Fibroblast of peridontal ligament (primary cell): Measurements from ENCODE around the gene ITGA7.
A peak's percentile ranks its signal among the peaks of the same experiment; 100 is the strongest.

Experiments used
- DNase-seq: peaks from one replicate; pipeline ENCODE4 v3.0.0-alpha.2; 2010; ENCODE audit errors: extremely low read depth

The ITGA7 gene

DNA sequence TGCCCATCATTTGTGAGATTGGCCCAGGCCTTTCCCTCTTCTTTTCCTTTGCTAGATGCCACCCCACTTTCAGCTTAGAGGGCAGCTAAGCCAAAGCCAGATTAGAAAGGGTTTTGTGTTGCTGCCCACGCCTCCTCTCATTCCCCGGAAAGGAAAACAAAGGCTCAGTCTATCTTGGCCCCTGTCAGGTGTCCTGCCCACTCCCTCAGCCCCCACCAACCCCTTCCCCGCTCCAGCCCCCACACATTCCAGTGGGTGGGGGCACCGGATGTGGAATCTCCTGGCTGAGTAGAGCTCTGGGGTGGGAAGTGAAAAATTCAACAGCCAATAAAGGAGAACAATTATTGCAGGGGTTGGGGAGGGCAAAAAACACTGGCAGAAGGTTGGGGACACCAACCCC, 10.3 kb upstream of the ITGA7 start:
- no peak for DNase-seq

DNA sequence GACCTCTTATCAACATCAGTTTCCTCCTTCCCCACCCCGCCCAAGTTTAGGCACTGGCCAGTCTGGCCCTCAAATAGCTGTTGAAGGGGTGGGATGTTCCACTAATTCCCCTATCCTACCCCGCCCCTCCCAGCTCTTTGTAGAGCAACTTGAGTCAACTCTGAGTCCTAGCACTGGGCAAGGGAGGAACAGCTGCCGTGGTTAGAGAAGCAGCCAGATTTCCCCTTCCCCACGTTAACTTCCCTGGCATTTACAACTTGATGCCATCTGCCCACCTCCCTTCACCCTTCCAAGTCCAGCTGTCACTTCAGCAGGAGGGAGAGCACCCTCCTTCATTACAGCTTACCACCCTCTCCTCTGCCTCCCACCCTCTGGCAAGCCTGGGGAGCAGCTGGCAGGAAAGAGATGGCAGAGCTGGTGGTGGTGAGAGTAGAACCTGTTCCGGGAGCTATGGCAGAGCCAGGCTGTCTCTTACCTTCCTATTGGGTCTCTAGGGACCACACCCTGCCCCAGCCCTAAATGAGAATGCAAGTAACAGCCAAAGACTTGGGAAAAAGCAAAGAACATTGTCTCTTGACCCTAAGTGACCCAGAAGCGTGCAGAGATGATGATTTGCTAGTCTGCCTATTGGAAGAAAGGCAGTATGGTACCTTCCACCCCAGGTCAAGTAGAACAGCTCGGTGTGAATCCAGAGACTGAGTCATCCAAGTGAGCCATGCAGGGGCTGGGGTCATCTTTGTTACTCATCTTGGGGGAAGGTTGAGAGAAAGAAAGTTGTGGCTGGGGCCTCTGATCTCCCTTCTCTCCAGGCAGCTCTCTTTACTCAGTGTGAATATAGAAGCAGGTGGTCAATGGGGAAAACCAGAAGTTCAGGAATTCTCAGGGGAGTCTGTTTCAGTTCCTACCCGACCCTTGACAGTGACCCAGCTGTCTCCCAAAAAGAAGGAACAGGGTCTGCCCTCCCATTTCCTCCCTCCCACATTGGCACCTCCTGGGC, 9.6 kb upstream of the ITGA7 start:
- no peak for DNase-seq

DNA sequence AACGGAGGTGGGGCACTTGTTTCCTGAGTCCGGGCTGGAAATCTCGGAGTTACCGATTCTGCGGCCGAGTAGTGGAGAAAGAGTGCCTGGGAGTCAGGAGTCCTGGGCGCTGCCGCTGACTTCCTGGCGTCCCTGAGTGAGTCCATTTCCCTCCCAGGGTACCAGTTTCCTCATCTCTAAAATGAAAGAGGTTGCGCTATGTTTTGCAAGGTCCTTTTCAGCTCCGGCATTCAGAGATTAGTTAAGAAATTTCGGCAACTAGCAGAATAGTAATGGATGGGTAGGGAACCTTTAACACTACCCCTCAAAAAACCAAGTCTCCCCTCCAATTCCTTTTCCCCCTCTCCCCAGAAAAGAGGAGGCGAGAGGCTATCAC, 8.9 kb upstream of the ITGA7 start:
- DNase-seq: no peak

DNA sequence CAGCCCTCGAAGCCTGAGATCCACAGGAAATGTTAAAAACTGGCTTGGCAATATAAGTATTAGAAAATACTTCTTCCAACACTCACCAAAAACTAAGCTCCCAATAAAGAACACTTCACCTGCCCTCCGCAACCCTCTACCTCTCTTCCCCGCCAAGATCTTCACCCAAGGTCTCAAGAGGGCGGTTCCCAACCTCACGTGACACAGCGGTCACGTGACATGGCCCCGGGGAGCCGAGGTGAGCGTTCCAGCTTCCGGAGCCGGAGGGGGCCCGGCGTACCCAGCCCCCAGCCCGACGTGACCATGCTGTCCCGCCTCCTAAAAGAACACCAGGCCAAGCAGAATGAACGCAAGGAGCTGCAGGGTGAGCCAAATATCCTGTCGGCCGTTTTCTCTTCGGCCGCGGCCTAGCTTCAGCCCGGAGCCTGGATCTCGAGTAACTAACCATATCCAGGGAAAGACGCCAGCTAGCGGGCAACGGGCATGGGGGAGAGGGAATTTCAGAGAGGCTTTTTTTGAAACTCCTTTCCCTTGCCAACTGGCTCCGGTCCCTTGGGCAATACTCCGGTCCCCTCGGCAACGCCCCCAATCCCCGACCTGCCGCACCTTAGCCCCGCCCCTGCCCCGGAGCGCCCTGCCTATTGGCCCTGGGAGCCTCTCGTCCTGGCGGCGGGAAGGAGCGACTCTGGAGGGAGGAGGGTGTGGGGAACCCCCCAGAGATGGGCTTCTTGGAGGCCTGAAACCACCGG, 8.3 kb upstream of the ITGA7 start, which contains the start of gene BLOC1S1:
BLOC1S1 (plus strand) TSS at position 214 of the 749 bp plus-strand sequence; CDS start at position 220, 6 bp downstream.
- DNase-seq: peak; percentile 87

DNA sequence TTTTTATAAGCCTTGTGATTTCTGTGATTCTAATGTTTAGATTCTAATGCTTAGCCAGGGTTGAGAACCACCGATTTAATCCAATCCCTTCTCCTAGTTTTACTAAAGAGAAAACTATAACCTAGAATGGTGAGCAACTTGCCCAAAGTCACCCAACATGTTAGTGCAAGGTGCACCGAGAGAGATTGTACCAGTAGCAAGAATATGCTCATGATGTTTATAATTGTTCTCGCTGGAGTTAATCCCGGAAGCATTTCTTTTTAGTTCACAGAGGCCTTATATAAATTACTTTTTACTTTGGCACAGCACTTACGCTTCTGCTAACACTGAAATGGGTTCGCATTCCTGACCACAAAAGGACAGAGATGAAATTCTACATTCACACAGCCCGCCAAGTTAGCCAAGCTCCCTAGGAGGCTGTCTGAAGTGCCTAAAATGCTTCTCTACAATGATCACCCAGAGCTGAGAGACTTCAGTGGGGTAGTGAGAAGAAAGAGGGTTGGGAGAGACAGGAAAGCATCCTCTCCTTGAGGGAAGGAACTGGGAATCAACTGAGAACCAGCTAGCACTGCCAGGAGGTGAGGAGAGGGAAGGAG, 7.6 kb upstream of the ITGA7 start:
- DNase-seq: no peak

DNA sequence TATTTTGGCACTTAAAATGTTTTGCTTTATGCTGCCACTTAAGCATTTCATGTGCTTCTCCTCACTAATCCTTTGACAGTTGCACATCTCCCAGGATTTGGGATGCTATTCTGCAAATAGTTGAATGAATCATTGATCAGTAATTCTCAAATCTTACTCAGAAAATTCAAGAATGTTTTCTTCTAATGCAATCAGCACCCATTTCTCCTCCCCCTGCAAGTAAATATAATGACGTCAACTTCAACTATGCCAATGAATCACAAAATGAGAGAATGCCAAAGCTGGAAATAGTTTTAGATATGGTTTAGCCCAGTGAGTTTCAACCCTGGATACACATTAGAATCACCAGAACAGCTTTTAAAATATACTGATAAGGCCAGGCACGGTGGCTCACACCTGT, 6.0 kb upstream of the ITGA7 start:
- peak; percentile 97 for DNase-seq

DNA sequence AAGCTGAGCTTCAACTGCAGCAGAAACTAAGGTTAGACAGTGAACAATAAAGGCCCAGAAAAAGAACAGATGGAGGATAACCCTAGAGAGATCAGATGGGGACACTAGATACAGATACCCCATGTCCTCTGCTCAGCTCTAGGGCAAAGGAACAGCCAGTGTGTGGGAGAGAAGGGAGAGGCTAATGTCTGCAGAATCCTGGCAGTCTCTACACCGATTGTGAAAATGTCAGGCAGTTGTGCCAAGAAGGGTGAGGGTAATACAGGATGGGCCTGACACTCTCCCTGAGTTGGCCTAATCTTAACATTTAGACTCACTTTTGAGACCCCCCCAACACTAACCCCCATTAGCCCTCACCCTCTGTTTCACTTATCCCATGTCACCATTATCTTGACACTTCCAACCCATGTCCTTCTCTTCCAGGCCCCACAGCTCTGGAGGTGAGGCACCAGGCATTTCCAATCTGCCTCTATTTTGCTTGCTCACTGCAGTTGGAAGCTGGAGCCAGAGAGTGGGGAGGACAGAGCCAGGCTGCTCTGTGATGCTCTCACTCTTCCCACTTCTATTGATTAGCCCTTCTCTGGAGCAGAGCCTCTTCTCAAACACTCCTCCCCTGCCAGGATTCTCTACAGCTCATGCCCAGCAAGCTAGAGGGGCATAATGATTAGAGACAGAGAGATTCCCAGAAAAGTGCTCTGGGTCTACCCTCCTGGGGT, 5.2 kb upstream of the ITGA7 start:
- peak; percentile 40 for DNase-seq

DNA sequence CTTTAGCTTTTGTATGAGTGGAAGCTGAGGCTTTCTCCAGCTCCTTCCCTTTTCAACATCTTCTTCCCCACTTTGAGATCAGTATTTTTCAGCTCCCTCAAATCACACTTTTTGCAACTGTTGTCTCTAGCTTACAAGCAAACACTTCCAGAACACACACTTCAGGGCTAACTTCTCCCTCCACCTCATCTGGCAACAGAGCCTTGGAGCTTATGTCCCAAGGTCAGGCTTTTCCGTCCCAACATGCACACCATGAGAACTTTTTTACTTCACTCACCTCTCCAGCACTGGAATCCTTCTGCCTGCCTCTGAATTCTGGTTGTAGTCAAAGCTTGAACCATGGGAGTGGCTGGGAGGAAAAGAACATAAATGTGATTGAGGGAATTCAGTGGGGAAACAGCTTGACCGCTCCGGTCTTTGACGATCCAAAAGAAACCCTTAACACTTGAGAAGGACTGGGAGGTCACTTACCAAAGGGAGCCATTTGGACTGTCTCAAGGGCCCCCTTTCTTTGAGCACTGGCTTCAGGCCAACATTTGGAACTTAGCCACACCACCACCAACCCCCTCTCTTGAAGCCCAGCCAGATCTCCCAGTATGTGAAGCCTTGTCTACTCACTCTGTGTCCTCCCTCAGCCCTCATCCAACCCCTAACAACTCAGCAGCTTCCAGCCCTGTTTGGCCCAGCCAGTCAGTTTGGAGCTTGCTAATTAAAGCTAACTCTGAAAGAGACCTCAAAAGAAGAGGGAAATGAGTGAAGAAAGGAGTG, 4.3 kb upstream of the ITGA7 start:
- no peak for DNase-seq

DNA sequence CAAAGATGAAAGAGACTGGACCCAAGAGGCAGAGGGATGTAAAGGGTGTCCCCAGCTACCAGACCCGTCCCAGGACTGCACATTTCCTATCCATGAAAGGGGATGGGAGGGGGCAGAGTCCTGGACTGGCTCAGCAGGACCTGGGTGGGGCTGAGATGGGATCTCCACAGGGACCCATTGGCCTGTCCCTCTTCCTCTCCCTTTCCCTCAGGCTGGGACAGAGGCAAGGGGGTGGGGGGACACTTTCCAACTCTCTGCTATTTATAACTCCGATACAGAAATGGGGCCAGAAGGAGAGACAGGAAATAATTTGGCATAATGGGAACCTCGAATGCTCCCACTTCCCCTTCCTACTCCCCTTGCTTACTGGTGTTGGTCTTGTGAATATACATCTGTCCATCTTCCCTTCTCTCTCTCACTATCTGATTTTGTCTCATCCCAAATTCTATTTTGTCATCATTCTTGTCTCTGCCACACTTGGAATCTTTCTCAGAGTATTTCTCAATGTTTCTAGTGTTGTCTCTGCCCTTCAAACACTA, 1.1 kb upstream of the ITGA7 start:
- DNase-seq: no peak

DNA sequence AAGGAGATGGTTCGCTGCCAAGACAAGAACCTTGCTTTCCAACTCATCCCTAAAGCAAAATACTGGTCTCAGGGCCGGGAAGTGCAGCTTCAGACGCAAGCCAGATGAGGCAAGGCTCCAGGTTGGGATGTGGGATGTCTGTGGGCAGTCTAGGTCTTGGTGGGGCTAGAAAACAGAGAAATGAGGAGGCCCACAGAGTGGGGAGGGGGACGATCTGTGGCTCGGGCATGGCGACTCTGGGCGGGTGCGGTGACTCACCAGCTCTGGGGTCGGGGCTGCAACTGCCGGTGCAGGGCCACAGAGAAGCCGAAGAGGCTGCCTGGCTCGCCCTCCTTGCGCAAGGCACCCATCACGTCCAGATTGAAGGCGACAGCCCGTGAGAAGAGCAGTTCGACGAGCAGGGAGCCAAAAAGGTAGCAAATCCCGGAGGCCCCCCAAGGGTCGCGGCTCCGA, 459 bp downstream of the ITGA7 start:
- DNase-seq: no peak

DNA sequence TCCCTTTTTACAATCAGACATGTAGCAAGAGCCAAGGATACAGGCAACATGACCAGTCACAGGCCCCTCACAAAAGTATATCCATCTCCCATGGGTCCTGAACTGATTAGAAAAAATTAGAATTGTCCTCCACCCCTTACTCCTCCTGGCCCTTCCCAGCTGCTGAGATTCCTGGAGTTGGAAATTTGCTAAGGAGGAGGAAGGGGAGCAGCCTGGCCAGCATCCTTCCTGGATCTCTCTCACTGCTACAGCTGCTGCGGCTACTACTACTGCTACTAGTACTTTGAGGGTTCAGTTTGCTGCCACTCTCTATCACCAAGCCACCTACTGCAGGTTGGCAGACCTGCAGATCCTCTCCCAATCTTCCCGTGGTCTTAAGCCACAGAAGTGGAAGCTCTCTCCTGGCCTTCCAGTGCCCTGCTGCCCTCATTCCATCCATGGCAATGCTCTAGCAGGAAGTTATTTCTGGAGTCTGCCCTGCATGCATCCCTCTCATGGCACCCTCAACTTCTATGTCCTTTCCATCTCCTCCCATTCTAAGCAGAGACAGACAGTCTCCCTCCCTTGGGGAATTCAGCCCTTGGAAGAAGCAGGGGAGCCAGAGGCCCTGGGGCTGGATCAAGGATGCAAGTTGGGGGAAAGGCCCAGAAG, 1.0 kb downstream of the ITGA7 start:
- DNase-seq: no peak

DNA sequence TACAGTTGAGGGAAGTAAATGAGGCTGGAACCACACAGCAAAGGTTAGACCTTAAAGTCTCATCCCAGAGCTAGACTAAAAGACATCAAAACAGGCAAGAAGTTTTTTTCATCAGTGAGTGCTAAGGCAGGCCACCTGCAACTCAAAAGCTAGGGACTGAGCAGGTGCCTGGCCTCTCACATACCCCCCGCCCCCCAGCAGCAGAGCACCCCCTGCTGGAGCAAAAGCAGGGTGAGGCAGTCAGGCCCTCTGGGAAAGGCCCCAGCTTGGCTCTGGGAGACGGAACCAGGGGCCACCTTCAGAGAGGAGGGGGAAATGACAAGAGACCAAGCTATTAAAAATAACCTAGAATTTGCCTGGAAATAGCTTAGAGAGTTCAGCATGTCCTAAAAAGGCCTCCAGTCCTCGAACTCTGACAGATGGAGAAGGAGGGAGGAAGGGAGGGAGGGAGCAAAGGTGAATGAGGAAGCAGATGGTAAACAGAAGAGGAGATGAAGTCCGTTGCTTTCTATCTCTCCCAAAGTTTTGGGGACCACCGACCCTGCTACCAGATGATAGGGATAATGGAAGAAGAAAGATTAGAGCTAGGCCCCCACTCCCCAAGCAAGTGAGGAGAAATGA, 1.8 kb downstream of the ITGA7 start:
- no peak for DNase-seq

DNA sequence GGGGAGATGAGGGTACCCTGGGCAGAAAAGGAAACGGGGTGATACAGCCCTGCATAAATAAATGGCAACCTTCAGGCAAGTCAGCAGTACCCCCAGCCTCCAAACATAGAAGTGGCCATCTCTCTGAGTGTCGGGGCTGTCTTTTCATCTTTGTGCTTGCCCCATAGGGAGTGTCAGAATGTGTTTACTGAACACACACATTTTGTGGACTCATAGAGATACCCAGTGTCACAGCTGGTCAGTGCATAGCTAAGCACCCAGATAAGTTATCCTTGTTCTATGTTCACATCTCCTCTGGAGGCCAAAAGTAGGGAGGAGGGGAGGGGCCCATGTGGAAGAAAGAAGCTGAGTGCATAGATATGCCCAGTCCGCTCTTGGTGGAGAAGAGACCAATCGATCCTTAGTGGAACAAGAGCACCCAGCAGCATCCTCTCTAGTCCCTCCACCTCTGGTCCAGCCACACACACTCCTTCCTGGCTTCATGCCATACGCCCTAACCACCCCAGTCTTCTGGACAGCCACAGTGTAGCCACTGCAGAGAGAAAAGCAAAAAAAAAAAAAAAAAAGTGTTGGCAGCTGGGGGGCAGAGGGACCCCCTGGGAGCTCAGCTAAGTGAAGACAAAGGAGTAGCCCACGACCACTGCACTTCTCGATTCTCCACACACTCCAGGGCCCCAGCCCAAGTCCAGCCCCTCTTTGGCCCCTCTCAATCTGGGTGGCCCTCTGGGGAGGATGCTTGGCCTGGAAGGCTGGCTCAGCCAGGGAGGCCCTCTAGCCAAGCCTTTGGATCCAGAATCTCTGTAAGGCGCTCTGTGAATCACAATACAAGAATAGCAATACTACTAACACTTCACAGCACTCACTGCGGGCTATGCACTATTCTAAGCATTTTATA, 2.6 kb downstream of the ITGA7 start:
- DNase-seq: no peak

DNA sequence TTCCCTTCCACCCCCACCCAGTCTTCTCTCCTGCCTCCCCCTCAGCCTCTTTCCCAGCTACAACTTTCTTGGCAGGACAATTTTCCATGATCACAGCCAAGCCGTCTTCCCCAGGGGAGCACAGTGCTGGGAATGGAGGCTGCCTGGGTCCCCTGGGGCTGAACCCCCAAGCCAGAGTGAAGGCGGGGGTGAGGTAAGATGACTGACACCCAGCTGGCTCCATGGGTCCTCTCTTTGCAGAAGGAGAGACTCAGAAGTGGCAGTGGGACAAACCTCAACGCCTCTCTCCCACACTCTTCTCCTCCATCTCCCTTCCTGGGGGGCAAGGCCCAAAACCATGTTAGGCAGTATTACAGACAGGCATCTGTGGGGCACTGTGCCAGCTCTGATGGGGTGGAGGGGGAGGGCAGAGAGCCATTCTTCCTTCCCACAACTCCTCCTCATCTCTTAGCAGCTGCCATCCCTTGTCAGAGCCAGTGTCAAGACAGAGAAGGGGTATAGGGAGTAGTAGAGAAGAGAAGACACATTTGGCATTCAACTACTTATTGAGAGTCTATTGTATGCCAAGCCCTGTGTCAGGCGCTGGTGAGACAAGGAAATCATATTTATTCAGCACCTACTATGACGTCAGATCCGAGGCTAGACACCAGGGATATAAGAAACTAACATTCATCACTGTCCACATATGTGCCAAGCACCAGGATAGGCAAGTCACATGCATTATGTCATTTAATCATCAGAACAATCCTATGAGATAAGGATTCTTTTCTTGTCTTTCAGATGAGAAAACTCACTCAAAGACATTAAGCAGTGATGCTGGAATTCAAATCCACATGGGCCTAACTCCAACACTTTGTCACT, 3.6 kb downstream of the ITGA7 start:
- DNase-seq: no peak

DNA sequence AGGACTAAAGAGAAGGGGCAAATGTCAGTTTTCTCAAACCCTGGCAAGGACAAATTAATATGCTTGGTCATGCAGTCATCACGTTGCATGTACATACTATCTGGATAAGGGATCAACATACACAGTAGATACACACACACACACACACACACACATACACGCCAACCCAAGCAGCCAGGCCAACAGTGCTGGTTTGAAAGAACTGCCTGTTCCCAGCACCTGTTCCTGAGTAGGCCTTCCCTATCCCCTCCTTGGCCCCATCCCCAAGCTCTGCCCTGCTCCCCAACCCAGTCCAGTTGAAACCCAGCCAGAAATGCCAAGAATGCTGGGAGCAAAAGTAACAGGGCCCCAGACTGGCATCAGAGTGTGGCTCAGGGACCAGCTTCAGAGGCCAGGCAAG, 4.4 kb downstream of the ITGA7 start:
- DNase-seq: no peak

DNA sequence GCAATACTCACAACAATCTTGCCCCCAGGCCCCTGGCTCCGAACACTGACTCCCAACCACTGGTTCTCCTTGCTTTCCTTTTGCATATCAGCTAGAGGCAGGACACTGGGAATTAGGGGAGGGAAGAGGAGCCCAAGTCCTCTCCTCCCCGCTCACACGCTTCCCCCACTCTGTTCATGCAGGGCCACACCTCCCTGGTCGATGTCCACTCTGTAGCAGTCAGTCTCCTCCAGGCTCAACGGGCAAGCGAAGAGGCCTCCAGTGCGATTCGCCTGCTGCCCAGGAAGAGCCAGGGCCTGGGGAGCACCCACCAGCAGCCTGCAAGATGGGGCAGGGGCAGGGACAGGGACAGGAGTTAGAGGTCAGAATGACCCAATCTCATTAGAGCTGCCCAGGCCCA, 4.8 kb downstream of the ITGA7 start:
- no peak for DNase-seq

DNA sequence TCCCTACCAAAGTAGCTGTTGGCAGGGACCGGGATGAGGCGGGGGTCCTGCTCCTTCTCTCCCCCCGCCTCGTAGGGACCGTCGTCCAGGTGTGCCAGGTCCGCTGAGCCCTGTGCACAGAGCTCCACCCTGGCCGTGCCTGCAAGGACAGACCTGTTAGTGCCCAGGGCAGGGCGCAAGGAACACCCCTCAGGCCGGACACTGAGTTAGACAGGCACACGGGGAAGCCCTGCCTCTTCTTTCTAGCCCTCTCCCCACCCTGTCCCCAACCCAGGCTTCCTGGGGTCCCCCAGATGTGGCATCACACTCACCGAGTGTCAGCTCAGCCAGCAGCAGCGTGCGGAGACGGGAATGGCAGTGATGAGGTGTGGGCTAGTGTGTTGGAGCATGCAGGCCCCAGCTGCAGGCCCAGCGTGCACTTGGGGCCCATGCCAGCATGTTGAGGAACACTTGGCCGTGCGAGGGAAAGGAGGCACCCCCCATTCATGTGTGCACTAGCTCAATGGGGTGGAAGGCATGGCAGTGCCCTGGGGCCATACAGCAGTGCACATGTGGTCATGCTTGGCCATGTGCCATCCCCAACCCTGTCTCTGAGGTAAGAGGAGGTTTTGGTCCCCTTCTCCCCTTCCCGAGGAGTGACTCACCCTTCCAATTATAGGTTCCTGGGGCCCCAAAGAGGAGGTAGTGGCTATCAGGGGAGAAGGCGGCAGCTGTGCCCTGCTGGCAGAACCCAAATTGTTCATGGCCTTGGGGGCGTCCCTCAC, 7.3 kb downstream of the ITGA7 start:
- DNase-seq: no peak
